GM23338 (cell line): ENCODE measurements around the gene NDUFB6. TPM values are rescaled to one million over a fixed set of nuclear protein-coding genes. Genes with fewer than 3 reads are reported as not detected.

ENCODE experiments used
- ATAC-seq: fragments of 200-7000 bp; cut with Tn5 transposase; 3 replicates; pipeline ENCODE4 v1.9.1; 2020
- DNase-seq: peaks from one replicate; pipeline ENCODE4 v3.0.0-alpha.2; 2015; ENCODE audit warnings: low spot score
- H2AFZ ChIP-seq: fragments of 200-600 bp; sonication (generic); 2 replicates; pipeline ENCODE4 v1.8.0; 2016; ENCODE audit warnings: antibody characterized with exemption, mild to moderate bottlenecking, moderate library complexity
- H3F3A ChIP-seq: fragments of 200-600 bp; sonication (generic); replicated peaks from 2 replicates; pipeline ENCODE4 v1.8.0; 2017; ENCODE audit warnings: antibody characterized with exemption, mixed run types, low read depth
- H3K27ac ChIP-seq: fragments of 200-600 bp; sonication (generic); 2 replicates; pipeline ENCODE4 v1.6.1; 2016; ENCODE audit warnings: low read depth
- H3K27me3 ChIP-seq: fragments of 200-600 bp; sonication (generic); 2 replicates; pipeline ENCODE4 v1.8.0; 2016; ENCODE audit warnings: mild to moderate bottlenecking, mixed run types, moderate library complexity; ENCODE audit not compliant: insufficient read depth
- H3K36me3 ChIP-seq: fragments of 200-600 bp; sonication (generic); 2 replicates; pipeline ENCODE4 v1.8.0; 2016; ENCODE audit warnings: mild to moderate bottlenecking; ENCODE audit not compliant: insufficient read depth
- H3K4me1 ChIP-seq: fragments of 200-600 bp; sonication (generic); 2 replicates; pipeline ENCODE4 v1.8.0; 2016; ENCODE audit warnings: mild to moderate bottlenecking, moderate library complexity; ENCODE audit not compliant: insufficient read depth
- H3K4me2 ChIP-seq: fragments of 200-600 bp; sonication (generic); 2 replicates; pipeline ENCODE4 v1.7.1; 2017; ENCODE audit warnings: mixed run types
- H3K4me3 ChIP-seq: fragments of 200-600 bp; sonication (generic); 2 replicates; pipeline ENCODE4 v1.6.1; 2016; ENCODE audit warnings: mixed run types
- H3K79me2 ChIP-seq: fragments of 200-600 bp; sonication (generic); replicated peaks from 2 replicates; pipeline ENCODE4 v1.8.0; 2017; ENCODE audit warnings: mild to moderate bottlenecking; ENCODE audit not compliant: insufficient read depth
- H3K9me2 ChIP-seq: fragments of 200-600 bp; sonication (generic); 2 replicates; pipeline ENCODE4 v1.8.0; 2017; ENCODE audit not compliant: insufficient read depth
- H4K20me1 ChIP-seq: fragments of 200-600 bp; sonication (generic); replicated peaks from 2 replicates; pipeline ENCODE4 v1.8.0; 2017; ENCODE audit warnings: mild to moderate bottlenecking; ENCODE audit not compliant: insufficient read depth
- H3K27ac Mint-ChIP-seq: 2 replicates; pipeline ENCODE4 v1.8.0; 2020; ENCODE audit warnings: inconsistent platforms, mild to moderate bottlenecking, moderate library complexity, mixed read lengths
- H3K27me3 Mint-ChIP-seq: 3 replicates; pipeline ENCODE4 v1.8.0; 2022; ENCODE audit warnings: low read depth, mild to moderate bottlenecking, moderate library complexity, mixed read lengths, inconsistent platforms; ENCODE audit not compliant: insufficient read depth, poor library complexity
- H3K36me3 Mint-ChIP-seq: 3 replicates; pipeline ENCODE4 v1.8.0; 2021; ENCODE audit warnings: low read depth, mild to moderate bottlenecking, inconsistent platforms, moderate library complexity, mixed read lengths
- H3K4me1 Mint-ChIP-seq: 3 replicates; pipeline ENCODE4 v1.8.0; 2020; ENCODE audit warnings: mild to moderate bottlenecking, inconsistent platforms, mixed read lengths
- H3K4me3 Mint-ChIP-seq: 3 replicates; pipeline ENCODE4 v1.8.0; 2021; ENCODE audit warnings: moderate library complexity, mild to moderate bottlenecking, inconsistent platforms, mixed read lengths
- H3K9me3 Mint-ChIP-seq: 3 replicates; pipeline ENCODE4 v1.8.0; 2020; ENCODE audit warnings: moderate library complexity, mild to moderate bottlenecking, inconsistent platforms, mixed read lengths
- EZH2 ChIP-seq: fragments of 200-600 bp; sonication (generic); IDR thresholded peaks from one replicate; pipeline ENCODE4 v1.8.0; 2017; ENCODE audit warnings: antibody characterized with exemption, mild to moderate bottlenecking, low read depth; ENCODE audit not compliant: unreplicated experiment
- EZH2phosphoT487 ChIP-seq: fragments of 200-600 bp; sonication (generic); IDR thresholded peaks from one replicate; pipeline ENCODE4 v1.8.1; 2018; ENCODE audit warnings: antibody characterized with exemption; ENCODE audit not compliant: unreplicated experiment
- NANOG ChIP-seq: IDR thresholded peaks from 2 replicates; pipeline ENCODE4 v1.6.1; 2016; ENCODE audit warnings: antibody characterized with exemption, borderline replicate concordance
- POLR2AphosphoS5 ChIP-seq: IDR thresholded peaks from 2 replicates; pipeline ENCODE4 v1.6.1; 2016; ENCODE audit warnings: antibody characterized with exemption, low read depth
- REST ChIP-seq: IDR thresholded peaks from one replicate; pipeline ENCODE4 v1.6.1; 2018; ENCODE audit warnings: antibody characterized with exemption; ENCODE audit not compliant: unreplicated experiment
- STAT1 ChIP-seq: IDR thresholded peaks from one replicate; pipeline ENCODE4 v1.6.1; 2016; ENCODE audit warnings: antibody characterized with exemption; ENCODE audit not compliant: unreplicated experiment
- polyA plus RNA-seq: library from polyadenylated mRNA; unstranded; fragments of >200 nt; fragmentation: Nextera tagmentation; extraction: Ambion mirVana; gene quantifications from 2 replicates; pipeline ENCODE4 v1.2.1, GENCODE V29; 2016
- total RNA-seq: library from RNA; depleted of rRNA; stranded (reverse); fragments of >200 nt; shearing (Covaris generic); gene quantifications from 2 replicates; pipeline ENCODE4 v1.2.3, GENCODE V29; 2014
- TF ChIP-seq, protein P1 (sequence below): IDR thresholded peaks from 2 replicates; pipeline ENCODE4 v1.6.1; 2016; ENCODE audit warnings: antibody characterized with exemption
- TF ChIP-seq, protein P2 (sequence below), 2 experiments: fragments of 200-600 bp in 1 of 2; sonication (generic) in 1 of 2; conservative IDR thresholded peaks; 2 replicates each; pipeline versions ENCODE4 v1.5.1 to v1.6.1; 2016 to 2017; ENCODE audit warnings: antibody characterized with exemption in 2 of 2, low read depth in 2 of 2, mild to moderate bottlenecking in 2 of 2, moderate library complexity in 1 of 2
- TF ChIP-seq, protein P3 (sequence below): fragments of 250-450 bp; sonication (Bioruptor Pico); IDR thresholded peaks from 2 replicates; pipeline ENCODE4 v1.5.0; 2020; ENCODE audit warnings: mild to moderate bottlenecking, moderate library complexity

Gene NDUFB6
- total and polyA plus RNA-seq, 2 experiments from 2014 or later = 56.5 to 231 TPM

- H3K9me3 Mint-ChIP-seq = no peaks in the 10 kb centered on the region
- Histone ChIP-seq H3K36me3 (no peaks in the 10 kb centered on the region), H4K20me1 (no peaks in the 10 kb centered on the region; the same call in 1 of the 2 replicates), H3K27me3 (no peaks in the 10 kb centered on the region), H3K4me3 (no peak overlapping the region), H3F3A (no peaks in the 10 kb centered on the region), H3K27ac (no peak overlapping the region), H3K79me2 (peaks cover 31% of the 10 kb centered on the region), H3K4me2 (no peak overlapping the region), H3K4me1 (no peaks in the 10 kb centered on the region), H3K9me2 (no peaks in the 10 kb centered on the region), H2AFZ (no peak overlapping the region)
- no peak overlapping the region for H3K4me3 Mint-ChIP-seq
- no peak overlapping the region for H3K27ac Mint-ChIP-seq
- no peaks in the 10 kb centered on the region for H3K4me1 Mint-ChIP-seq
- ATAC-seq (no peak), DNase-seq (no peak)
- TF ChIP-seq, protein P1, sequence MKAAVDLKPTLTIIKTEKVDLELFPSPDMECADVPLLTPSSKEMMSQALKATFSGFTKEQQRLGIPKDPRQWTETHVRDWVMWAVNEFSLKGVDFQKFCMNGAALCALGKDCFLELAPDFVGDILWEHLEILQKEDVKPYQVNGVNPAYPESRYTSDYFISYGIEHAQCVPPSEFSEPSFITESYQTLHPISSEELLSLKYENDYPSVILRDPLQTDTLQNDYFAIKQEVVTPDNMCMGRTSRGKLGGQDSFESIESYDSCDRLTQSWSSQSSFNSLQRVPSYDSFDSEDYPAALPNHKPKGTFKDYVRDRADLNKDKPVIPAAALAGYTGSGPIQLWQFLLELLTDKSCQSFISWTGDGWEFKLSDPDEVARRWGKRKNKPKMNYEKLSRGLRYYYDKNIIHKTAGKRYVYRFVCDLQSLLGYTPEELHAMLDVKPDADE = no peak
- TF ChIP-seq, protein P2, sequence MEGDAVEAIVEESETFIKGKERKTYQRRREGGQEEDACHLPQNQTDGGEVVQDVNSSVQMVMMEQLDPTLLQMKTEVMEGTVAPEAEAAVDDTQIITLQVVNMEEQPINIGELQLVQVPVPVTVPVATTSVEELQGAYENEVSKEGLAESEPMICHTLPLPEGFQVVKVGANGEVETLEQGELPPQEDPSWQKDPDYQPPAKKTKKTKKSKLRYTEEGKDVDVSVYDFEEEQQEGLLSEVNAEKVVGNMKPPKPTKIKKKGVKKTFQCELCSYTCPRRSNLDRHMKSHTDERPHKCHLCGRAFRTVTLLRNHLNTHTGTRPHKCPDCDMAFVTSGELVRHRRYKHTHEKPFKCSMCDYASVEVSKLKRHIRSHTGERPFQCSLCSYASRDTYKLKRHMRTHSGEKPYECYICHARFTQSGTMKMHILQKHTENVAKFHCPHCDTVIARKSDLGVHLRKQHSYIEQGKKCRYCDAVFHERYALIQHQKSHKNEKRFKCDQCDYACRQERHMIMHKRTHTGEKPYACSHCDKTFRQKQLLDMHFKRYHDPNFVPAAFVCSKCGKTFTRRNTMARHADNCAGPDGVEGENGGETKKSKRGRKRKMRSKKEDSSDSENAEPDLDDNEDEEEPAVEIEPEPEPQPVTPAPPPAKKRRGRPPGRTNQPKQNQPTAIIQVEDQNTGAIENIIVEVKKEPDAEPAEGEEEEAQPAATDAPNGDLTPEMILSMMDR (conservative IDR thresholded peaks at IDR 0.05; ENCODE audit: low read depth in 2 of 2) = no peak
- TF ChIP-seq STAT1 (no peak), EZH2 (no peak), EZH2phosphoT487 (no peak), NANOG (no peak), REST (no peak), POLR2AphosphoS5 (no peak)
- TF ChIP-seq, protein P3, sequence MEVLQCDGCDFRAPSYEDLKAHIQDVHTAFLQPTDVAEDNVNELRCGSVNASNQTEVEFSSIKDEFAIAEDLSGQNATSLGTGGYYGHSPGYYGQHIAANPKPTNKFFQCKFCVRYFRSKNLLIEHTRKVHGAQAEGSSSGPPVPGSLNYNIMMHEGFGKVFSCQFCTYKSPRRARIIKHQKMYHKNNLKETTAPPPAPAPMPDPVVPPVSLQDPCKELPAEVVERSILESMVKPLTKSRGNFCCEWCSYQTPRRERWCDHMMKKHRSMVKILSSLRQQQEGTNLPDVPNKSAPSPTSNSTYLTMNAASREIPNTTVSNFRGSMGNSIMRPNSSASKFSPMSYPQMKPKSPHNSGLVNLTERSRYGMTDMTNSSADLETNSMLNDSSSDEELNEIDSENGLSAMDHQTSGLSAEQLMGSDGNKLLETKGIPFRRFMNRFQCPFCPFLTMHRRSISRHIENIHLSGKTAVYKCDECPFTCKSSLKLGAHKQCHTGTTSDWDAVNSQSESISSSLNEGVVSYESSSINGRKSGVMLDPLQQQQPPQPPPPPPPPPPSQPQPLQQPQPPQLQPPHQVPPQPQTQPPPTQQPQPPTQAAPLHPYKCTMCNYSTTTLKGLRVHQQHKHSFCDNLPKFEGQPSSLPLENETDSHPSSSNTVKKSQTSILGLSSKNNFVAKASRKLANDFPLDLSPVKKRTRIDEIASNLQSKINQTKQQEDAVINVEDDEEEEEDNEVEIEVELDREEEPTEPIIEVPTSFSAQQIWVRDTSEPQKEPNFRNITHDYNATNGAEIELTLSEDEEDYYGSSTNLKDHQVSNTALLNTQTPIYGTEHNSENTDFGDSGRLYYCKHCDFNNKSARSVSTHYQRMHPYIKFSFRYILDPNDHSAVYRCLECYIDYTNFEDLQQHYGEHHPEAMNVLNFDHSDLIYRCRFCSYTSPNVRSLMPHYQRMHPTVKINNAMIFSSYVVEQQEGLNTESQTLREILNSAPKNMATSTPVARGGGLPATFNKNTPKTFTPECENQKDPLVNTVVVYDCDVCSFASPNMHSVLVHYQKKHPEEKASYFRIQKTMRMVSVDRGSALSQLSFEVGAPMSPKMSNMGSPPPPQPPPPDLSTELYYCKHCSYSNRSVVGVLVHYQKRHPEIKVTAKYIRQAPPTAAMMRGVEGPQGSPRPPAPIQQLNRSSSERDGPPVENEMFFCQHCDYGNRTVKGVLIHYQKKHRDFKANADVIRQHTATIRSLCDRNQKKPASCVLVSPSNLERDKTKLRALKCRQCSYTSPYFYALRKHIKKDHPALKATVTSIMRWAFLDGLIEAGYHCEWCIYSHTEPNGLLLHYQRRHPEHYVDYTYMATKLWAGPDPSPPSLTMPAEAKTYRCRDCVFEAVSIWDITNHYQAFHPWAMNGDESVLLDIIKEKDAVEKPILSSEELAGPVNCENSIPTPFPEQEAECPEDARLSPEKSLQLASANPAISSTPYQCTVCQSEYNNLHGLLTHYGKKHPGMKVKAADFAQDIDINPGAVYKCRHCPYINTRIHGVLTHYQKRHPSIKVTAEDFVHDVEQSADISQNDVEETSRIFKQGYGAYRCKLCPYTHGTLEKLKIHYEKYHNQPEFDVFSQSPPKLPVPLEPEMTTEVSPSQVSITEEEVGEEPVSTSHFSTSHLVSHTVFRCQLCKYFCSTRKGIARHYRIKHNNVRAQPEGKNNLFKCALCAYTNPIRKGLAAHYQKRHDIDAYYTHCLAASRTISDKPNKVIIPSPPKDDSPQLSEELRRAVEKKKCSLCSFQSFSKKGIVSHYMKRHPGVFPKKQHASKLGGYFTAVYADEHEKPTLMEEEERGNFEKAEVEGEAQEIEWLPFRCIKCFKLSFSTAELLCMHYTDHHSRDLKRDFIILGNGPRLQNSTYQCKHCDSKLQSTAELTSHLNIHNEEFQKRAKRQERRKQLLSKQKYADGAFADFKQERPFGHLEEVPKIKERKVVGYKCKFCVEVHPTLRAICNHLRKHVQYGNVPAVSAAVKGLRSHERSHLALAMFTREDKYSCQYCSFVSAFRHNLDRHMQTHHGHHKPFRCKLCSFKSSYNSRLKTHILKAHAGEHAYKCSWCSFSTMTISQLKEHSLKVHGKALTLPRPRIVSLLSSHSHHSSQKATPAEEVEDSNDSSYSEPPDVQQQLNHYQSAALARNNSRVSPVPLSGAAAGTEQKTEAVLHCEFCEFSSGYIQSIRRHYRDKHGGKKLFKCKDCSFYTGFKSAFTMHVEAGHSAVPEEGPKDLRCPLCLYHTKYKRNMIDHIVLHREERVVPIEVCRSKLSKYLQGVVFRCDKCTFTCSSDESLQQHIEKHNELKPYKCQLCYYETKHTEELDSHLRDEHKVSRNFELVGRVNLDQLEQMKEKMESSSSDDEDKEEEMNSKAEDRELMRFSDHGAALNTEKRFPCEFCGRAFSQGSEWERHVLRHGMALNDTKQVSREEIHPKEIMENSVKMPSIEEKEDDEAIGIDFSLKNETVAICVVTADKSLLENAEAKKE (CRISPR knock-in tag) = no peak
- H3K36me3 Mint-ChIP-seq = no peaks in the 10 kb centered on the region
- peaks cover under 1% of the 10 kb centered on the region for H3K27me3 Mint-ChIP-seq
Measured at GRCh38 chr9:32558408-32558934, 14.5 kb downstream of the NDUFB6 start.
